Kidney (tissue), 14 donors: ENCODE results near the gene PADI1. TPM values are rescaled to one million over a fixed set of nuclear protein-coding genes. Genes with fewer than 3 reads are reported as not detected.

ENCODE experiments used
- DNase-seq, 5 donors: peaks; one replicate each; pipeline ENCODE4 v3.0.0-alpha.2; 2013 to 2020
- FAIRE-seq: peaks from 2 replicates; lab custom pipeline; 2012; peaks lifted over from hg19 to GRCh38; lab: Jason Lieb, UNC
- H3K27ac ChIP-seq, 2 donors: one replicate each; pipeline ENCODE4 v1.7.0; 2013; ENCODE audit warnings: low read depth in 2 of 2, low read length in 2 of 2, inconsistent platforms in 1 of 2
- H3K27me3 ChIP-seq: one replicate; pipeline ENCODE4 v1.7.1; 2013; ENCODE audit warnings: low read length, inconsistent platforms; ENCODE audit not compliant: control insufficient read depth, insufficient read depth
- H3K36me3 ChIP-seq, 3 donors: one replicate each; pipeline versions ENCODE4 v1.7.0 to v1.7.1; 2013; ENCODE audit warnings: low read length in 3 of 3, control low read depth in 1 of 3, inconsistent platforms in 1 of 3; ENCODE audit not compliant: insufficient read depth in 3 of 3, control insufficient read depth in 2 of 3
- H3K4me1 ChIP-seq, 3 donors: one replicate each; pipeline versions ENCODE4 v1.7.0 to v1.7.1; 2013; ENCODE audit warnings: low read length in 3 of 3, inconsistent platforms in 1 of 3, low read depth in 1 of 3; ENCODE audit not compliant: control insufficient read depth in 2 of 3, insufficient read depth in 2 of 3
- H3K4me3 ChIP-seq, 3 donors: one replicate each; pipeline versions ENCODE4 v1.7.0 to v1.8.1; 2013; ENCODE audit warnings: low read length in 3 of 3, control low read depth in 1 of 3, inconsistent platforms in 1 of 3
- H3K9ac ChIP-seq, 3 donors: one replicate each; pipeline versions ENCODE4 v1.7.0 to v1.7.1; 2013; ENCODE audit warnings: low read length in 3 of 3, control low read depth in 1 of 3, inconsistent platforms in 1 of 3
- H3K9me3 ChIP-seq, 3 donors: one replicate each; pipeline versions ENCODE4 v1.7.0 to v1.7.1; 2013; ENCODE audit warnings: low read length in 3 of 3, control low read depth in 1 of 3, inconsistent platforms in 1 of 3; ENCODE audit not compliant: control insufficient read depth in 2 of 3, insufficient read depth in 1 of 3
- intact Hi-C: fragments of 100-400 bp; cut with DNase I; formaldehyde crosslinking; loops from one replicate; pipeline ENCODE4 v1.11.1; 2022
- microRNA-seq: library from miRNA; unstranded; fragments of <30 nt; microRNA quantifications from one replicate; pipeline ENCODE4 v1.2.0, GENCODE V29; 2020
- polyA plus RNA-seq: library from polyadenylated mRNA; stranded (reverse); fragments of 350-450 nt; fragmentation: Illumina TruSeq; extraction: RNeasy Lipid Tissue Mini Kit (QIAGEN cat#74804); gene quantifications from one replicate; pipeline ENCODE4 v1.2.3, GENCODE V29; 2014; ENCODE audit warnings: low read depth, low replicate concordance; ENCODE audit not compliant: insufficient read depth
- total RNA-seq: library from RNA; stranded (reverse); fragmentation: NEBNext Ultra II Directional; extraction: Animal tissue kit (Norgen Biotek cat#: 25700); gene quantifications from one replicate; pipeline ENCODE4 v1.2.1, GENCODE V29; 2021
- TF ChIP-seq, protein P1 (sequence below): IDR thresholded peaks from 3 replicates; pipeline ENCODE4 v1.5.1; 2012; ENCODE audit warnings: mild to moderate bottlenecking, moderate library complexity, borderline replicate concordance; ENCODE audit not compliant: insufficient read depth; ENCODE audit errors: extremely low read depth
- donor health status: control.
- donor health status: control.
- donor health status: control.
- donor health status: control.
- donor health status: control.
- donor health status: DM: yes; HTN: yes; CAD: no.
- donor health status: Normal renal cell carcinoma (clear cell type).

Gene PADI1
- total and polyA plus RNA-seq, 2 donors from 2014 or later = 1.3 TPM; not detected in 1

DNA sequence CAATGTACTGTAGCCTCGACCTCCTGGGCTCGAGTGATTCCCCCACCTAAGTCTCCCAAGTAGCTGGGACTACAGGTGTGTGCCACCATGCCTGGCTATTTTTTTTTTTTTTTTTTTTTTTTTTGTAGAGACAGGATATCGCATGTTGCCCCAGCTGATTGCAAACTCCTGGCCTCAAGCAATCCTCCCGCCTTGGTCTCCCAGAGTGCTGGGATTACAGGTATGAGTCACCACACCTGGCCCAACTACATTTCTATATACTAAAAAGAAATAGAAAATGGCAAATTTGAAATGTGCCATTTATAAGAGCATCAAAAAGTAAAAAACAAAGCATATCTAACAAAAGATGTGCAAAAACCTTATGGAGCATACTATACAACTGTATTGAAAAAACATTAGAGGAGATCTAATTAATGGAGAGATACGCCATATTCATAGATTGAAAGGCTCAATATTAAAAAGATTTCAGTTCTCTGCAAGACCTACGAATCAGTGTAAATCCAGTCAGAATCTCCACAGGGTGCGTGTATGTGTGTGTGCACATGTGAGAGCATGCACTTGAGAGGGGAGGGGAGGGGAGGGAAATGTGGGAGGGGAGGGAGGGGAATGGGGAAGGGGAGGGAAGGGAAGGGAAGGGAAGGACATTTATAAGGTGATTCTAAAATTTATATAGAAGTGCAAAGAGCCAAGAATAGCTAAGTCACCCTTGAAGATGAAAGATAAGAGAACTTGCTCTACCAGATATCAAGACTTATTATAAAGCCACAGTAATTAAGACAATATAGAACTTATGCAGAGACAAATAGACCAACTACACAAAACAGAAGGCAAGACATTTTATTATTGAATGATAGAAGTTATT, 87.6 kb downstream of the PADI1 start:
- no peak overlapping the region for H3K9ac ChIP-seq
- H3K4me1 ChIP-seq = no peaks in the 10 kb centered on the region
- DNase-seq (no peak), FAIRE-seq (no peak)
- intact Hi-C loops = no loop called here
- H3K36me3 ChIP-seq = no peaks in the 10 kb centered on the region
- no peak overlapping the region for H3K4me3 ChIP-seq
- no peak overlapping the region for H3K27ac ChIP-seq
- H3K27me3 ChIP-seq = no peaks in the 10 kb centered on the region
- no peaks in the 10 kb centered on the region for H3K9me3 ChIP-seq
- TF ChIP-seq, protein P1, sequence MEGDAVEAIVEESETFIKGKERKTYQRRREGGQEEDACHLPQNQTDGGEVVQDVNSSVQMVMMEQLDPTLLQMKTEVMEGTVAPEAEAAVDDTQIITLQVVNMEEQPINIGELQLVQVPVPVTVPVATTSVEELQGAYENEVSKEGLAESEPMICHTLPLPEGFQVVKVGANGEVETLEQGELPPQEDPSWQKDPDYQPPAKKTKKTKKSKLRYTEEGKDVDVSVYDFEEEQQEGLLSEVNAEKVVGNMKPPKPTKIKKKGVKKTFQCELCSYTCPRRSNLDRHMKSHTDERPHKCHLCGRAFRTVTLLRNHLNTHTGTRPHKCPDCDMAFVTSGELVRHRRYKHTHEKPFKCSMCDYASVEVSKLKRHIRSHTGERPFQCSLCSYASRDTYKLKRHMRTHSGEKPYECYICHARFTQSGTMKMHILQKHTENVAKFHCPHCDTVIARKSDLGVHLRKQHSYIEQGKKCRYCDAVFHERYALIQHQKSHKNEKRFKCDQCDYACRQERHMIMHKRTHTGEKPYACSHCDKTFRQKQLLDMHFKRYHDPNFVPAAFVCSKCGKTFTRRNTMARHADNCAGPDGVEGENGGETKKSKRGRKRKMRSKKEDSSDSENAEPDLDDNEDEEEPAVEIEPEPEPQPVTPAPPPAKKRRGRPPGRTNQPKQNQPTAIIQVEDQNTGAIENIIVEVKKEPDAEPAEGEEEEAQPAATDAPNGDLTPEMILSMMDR = no peak

DNA sequence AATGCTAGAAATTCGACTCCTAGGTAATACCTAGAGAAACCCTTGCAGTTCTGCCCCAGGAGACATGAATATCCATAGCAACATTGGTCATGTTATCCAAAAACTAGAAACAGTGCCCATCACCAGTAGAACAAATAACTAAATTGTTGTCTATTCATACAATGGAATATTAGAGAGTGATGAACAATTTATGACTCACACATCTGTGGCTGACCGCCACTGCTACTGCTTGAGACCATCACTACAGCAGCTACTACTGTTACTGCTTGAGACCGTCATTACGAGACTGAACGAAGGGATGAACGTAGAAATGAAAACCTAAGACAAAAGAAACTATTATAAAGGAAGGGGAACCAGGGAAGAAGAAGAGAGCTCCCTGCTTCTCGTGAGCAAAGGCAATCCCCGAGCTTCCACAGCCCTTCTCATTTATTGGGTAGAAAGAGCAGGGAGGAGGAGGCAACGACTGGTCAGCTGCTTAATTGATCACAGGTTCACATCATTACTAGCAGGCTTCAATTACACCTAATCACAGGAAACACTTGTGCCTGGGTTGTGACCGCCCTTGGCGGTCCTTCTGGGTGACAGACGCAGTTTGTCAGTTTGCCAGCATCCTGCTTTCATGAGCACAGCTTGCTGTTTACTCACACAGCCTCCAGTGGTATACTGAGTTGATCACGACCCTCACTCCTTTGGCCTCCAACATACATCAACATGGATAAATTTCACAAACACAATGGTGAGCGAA, 88.9 kb downstream of the PADI1 start:
- no peak overlapping the region for H3K27ac ChIP-seq
- H3K27me3 ChIP-seq = no peaks in the 10 kb centered on the region
- no peaks in the 10 kb centered on the region for H3K4me1 ChIP-seq
- H3K9ac ChIP-seq = no peak overlapping the region
- H3K9me3 ChIP-seq = no peaks in the 10 kb centered on the region
- intact Hi-C loops = no loop called here
- H3K36me3 ChIP-seq = no peaks in the 10 kb centered on the region
- TF ChIP-seq, protein P1 = no peak
- FAIRE-seq (no peak), DNase-seq (no peak)
- no peak overlapping the region for H3K4me3 ChIP-seq

DNA sequence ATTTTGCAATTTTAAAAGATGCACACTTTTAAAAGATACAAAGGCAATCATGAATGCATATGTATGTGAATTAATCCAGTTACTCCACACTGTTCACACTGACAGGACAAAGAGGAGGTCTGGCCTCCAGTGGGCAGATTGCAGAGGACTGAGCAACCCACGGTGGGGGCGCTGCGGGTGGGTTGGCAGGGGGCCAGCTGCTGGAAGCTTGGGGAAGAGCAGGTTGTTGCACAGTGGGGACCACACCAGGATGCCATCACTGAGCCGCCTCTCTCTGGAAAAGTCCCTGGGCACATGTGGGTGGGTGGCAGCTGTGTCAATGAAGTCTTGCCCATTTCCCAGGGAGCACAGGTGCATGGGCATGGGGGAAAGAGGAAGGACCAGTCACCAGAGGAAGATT, 90.4 kb downstream of the PADI1 start:
- H3K9ac ChIP-seq = no peak overlapping the region
- intact Hi-C loops = no loop called here
- FAIRE-seq = no peak
- no peak overlapping the region for H3K4me3 ChIP-seq
- no peaks in the 10 kb centered on the region for H3K36me3 ChIP-seq
- H3K4me1 ChIP-seq = no peaks in the 10 kb centered on the region
- H3K27ac ChIP-seq = no peak overlapping the region
- H3K9me3 ChIP-seq = no peaks in the 10 kb centered on the region
- H3K27me3 ChIP-seq = no peaks in the 10 kb centered on the region
- TF ChIP-seq, protein P1 = no peak
- DNase-seq = no peak

Small RNA genes lying within 50 kb of the gene (microRNA-seq; reads per million reads assigned to microRNA genes)
- gene MIR3972 = not detected

Other genes with a start within 250 kb of the PADI1 start
- gene MFAP2, start 224.5 kb upstream of the PADI1 start, total RNA-seq = 7.2 TPM
- 8.2 TPM for gene MFAP2, start 224.5 kb upstream of the PADI1 start, polyA plus RNA-seq
- gene ATP13A2, start 193.2 kb upstream of the PADI1 start, total RNA-seq = 38.6 TPM
- gene ATP13A2, start 193.2 kb upstream of the PADI1 start, polyA plus RNA-seq = 23.8 TPM
- gene SDHB, start 151.1 kb upstream of the PADI1 start, total RNA-seq = 92.0 TPM
- 313 TPM for gene SDHB, start 151.1 kb upstream of the PADI1 start, polyA plus RNA-seq
- 6.0 TPM for gene PADI2, start 85.7 kb upstream of the PADI1 start, total RNA-seq
- gene PADI2, start 85.7 kb upstream of the PADI1 start, polyA plus RNA-seq = 11.7 TPM
- gene PADI3, start 44.0 kb downstream of the PADI1 start, total RNA-seq = not detected
- gene PADI3, start 44.0 kb downstream of the PADI1 start, polyA plus RNA-seq = not detected
- 0.35 TPM for gene PADI4, start 103.1 kb downstream of the PADI1 start, total RNA-seq
- not detected for gene PADI4, start 103.1 kb downstream of the PADI1 start, polyA plus RNA-seq
- gene PADI6, start 167.1 kb downstream of the PADI1 start, total RNA-seq = not detected
- gene PADI6, start 167.1 kb downstream of the PADI1 start, polyA plus RNA-seq = not detected
- 46.8 TPM for gene RCC2, start 234.5 kb downstream of the PADI1 start, total RNA-seq
- gene RCC2, start 234.5 kb downstream of the PADI1 start, polyA plus RNA-seq = 16.1 TPM